OCI-LY7 (cell line): ENCODE results near the gene ZNF385D.

Experiments
- CTCF ChIP-seq: fragments of 200-600 bp; sonication (generic); conservative IDR thresholded peaks from 2 replicates; pipeline ENCODE4 v1.5.1; 2014; ENCODE audit warnings: mild to moderate bottlenecking, antibody characterized with exemption, low read length, moderate library complexity, mixed read lengths
- EZH2phosphoT487 ChIP-seq: fragments of 200-600 bp; sonication (generic); IDR thresholded peaks from 2 replicates; pipeline ENCODE4 v1.6.1; 2018; ENCODE audit warnings: low read depth, borderline replicate concordance, mild to moderate bottlenecking, mixed run types, antibody characterized with exemption, low read length, moderate library complexity, mixed read lengths

DNA sequence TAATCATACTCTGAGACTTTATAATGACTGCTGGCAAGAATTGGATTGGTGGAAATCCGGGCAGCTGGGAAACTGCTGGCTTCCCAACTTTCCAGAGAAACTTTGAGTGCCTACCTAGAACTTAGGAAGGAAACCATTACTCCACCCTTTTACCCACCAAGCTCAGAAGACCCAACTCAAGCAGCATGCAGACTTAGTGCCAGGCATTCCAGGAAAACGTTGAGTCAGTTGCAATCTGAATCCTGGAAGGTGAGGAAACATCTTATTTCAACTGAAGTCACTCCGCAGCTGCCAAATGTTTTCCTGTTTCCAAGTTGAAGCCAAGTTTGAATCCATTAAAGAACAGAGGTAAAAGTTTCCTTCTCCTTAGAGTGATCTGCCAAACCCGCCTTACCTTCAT, 126.5 kb downstream of the ZNF385D start:
- TF ChIP-seq CTCF (no peak), EZH2phosphoT487 (no peak)
